Dermis microvascular lymphatic vessel endothelial cell (primary cell): ENCODE data around the gene MED4. TPM values are rescaled to one million over a fixed set of nuclear protein-coding genes. Genes with fewer than 3 reads are reported as not detected.
A peak's percentile ranks its signal among the peaks of the same experiment; 100 is the strongest.
"Not testable (repeated sequence)": the region's sequence is repeated elsewhere in the genome, so short reads cannot be mapped to it uniquely, and the experiment has no call there.

Experiments
- DNase-seq, 2 donors: peaks; one replicate each; pipeline versions ENCODE4 v3.0.0 to v3.0.0-alpha.2; 2010; ENCODE audit warnings: low read depth in 2 of 2
- total RNA-seq: library from RNA; depleted of rRNA; stranded (reverse); fragments of >200 nt; gene quantifications from 2 replicates; pipeline ENCODE4 v1.2.1, GENCODE V29; 2014

The MED4 gene
- total RNA-seq, 1 donor from 2014 or later: 30.3 TPM

GRCh38 chr13:48094404-48094780, 512 bp downstream of the MED4 start:
- no peak for DNase-seq

- DNase-seq: no peak
These were observed 1.3 kb downstream of the MED4 start for GRCh38 chr13:48093588-48093987.

- DNase-seq: no peak
These were observed 8.6 kb downstream of the MED4 start for GRCh38 chr13:48086272-48086671.

- DNase-seq: no peak
These were observed 13.2 kb downstream of the MED4 start for GRCh38 chr13:48081739-48082138.

GRCh38 chr13:48078251-48078656, 16.6 kb downstream of the MED4 start:
- peak; percentile 40 to 50 for DNase-seq

- peak in 1 of 2 donors; percentile 57 for DNase-seq
These were observed 20.9 kb downstream of the MED4 start for GRCh38 chr13:48074006-48074405.

GRCh38 chr13:48072787-48073186, 22.1 kb downstream of the MED4 start:
- DNase-seq: no peak

GRCh38 chr13:48072304-48072703, 22.6 kb downstream of the MED4 start:
- DNase-seq: no peak

GRCh38 chr13:48070942-48071341, 24.0 kb downstream of the MED4 start:
- no peak for DNase-seq

GRCh38 chr13:48069573-48069972, 25.3 kb downstream of the MED4 start:
- no peak for DNase-seq

- no peak for DNase-seq
These were observed 26.0 kb downstream of the MED4 start for GRCh38 chr13:48068952-48069351.

GRCh38 chr13:48068036-48068435, 26.9 kb downstream of the MED4 start:
- no peak for DNase-seq

- peak in 1 of 2 donors; percentile 50 for DNase-seq
These were observed 28.5 kb downstream of the MED4 start for GRCh38 chr13:48066310-48066989.

GRCh38 chr13:48059951-48060350, 35.0 kb downstream of the MED4 start:
- not testable (repeated sequence) for DNase-seq

GRCh38 chr13:48058536-48058935, 36.4 kb downstream of the MED4 start:
- DNase-seq: not testable (repeated sequence)

GRCh38 chr13:48055712-48056111, 39.2 kb downstream of the MED4 start:
- no peak for DNase-seq

- DNase-seq: no peak
These were observed 40.3 kb downstream of the MED4 start for GRCh38 chr13:48054601-48055000.

- no peak for DNase-seq
These were observed 44.4 kb downstream of the MED4 start for GRCh38 chr13:48050550-48050949.

- DNase-seq: peak; percentile 39 to 68
These were observed 51.0 kb downstream of the MED4 start for GRCh38 chr13:48043789-48044503.

GRCh38 chr13:48042894-48043293, 52.0 kb downstream of the MED4 start:
- DNase-seq: no peak

- no peak for DNase-seq
These were observed 54.0 kb downstream of the MED4 start for GRCh38 chr13:48040896-48041295.

GRCh38 chr13:48040049-48040448, 54.9 kb downstream of the MED4 start:
- no peak for DNase-seq

- DNase-seq: peak in 1 of 2 donors; percentile 15
These were observed 56.1 kb downstream of the MED4 start for GRCh38 chr13:48038761-48039160.
